Progenitor cell of endocrine pancreas (in vitro differentiated cells): Measurements from ENCODE around the gene ITFG2. TPM values are rescaled to one million over a fixed set of nuclear protein-coding genes. Genes with fewer than 3 reads are reported as not detected.

Experiments used
- DNase-seq: peaks from one replicate; pipeline ENCODE4 v3.0.0; 2021; ENCODE audit warnings: low spot score; ENCODE audit not compliant: unreplicated experiment
- H3K27ac Mint-ChIP-seq: 2 replicates; pipeline ENCODE4 v1.8.0; 2021; ENCODE audit warnings: mild to moderate bottlenecking, moderate library complexity, mixed read lengths
- H3K27me3 Mint-ChIP-seq: 2 replicates; pipeline ENCODE4 v1.8.0; 2021; ENCODE audit warnings: mixed read lengths
- H3K36me3 Mint-ChIP-seq: 2 replicates; pipeline ENCODE4 v1.8.0; 2022; ENCODE audit warnings: mixed read lengths; ENCODE audit not compliant: insufficient read depth
- H3K4me1 Mint-ChIP-seq: 2 replicates; pipeline ENCODE4 v1.8.0; 2021; ENCODE audit warnings: low read depth, mixed read lengths
- H3K4me3 Mint-ChIP-seq: 2 replicates; pipeline ENCODE4 v1.8.0; 2021; ENCODE audit warnings: low read depth, mild to moderate bottlenecking, moderate library complexity, mixed read lengths
- H3K9me3 Mint-ChIP-seq: 2 replicates; pipeline ENCODE4 v1.8.0; 2021; ENCODE audit warnings: low read depth, mixed read lengths
- CTCF ChIP-seq: fragments of 200-600 bp; sonication (generic); IDR thresholded peaks from one replicate; pipeline ENCODE4 v1.5.0; 2021; ENCODE audit warnings: antibody characterized with exemption, mild to moderate bottlenecking; ENCODE audit not compliant: unreplicated experiment
- total RNA-seq: library from RNA; stranded (reverse); gene quantifications from 2 replicates; pipeline ENCODE4 v1.2.1, GENCODE V29; 2021

Gene ITFG2
- total RNA-seq, 1 donor from 2014 or later, result 85.3 TPM

GRCh38 chr12:2841056-2841650, 28.7 kb downstream of the ITFG2 start:
- no peak overlapping the region for H3K27ac Mint-ChIP-seq
- no peak overlapping the region for H3K4me3 Mint-ChIP-seq

DNA sequence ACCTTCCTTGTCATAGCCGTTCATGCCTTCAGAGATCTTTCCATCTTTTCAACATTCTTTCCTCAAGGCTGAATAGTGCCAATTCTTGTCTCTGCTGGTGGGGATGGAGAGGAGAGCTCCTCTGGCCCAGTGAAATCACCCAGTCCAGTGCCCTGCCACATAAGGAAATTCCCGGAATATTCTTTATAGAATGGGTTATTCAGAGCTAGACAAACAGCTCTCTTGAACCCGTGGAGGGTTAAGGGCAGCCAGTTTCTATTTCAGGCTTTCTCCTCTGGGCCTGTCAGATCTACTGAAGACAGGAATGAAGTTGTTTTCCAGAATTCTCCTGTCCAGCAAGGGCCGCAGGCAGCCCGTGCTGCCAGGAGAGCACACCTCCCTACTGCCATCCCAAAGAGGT, 30.5 kb downstream of the ITFG2 start:
- H3K4me1 Mint-ChIP-seq, result peaks cover 6% of the 10 kb centered on the region
- no peaks in the 10 kb centered on the region for H3K9me3 Mint-ChIP-seq
- peaks cover 6% of the 10 kb centered on the region for H3K27me3 Mint-ChIP-seq
- no peak overlapping the region for H3K27ac Mint-ChIP-seq
- H3K4me3 Mint-ChIP-seq, result no peak overlapping the region
- DNase-seq, result no peak
- TF ChIP-seq CTCF, result no peak
- H3K36me3 Mint-ChIP-seq, result peaks cover 12% of the 10 kb centered on the region

More at GRCh38 chr12:2841056-2841650, 28.7 kb downstream of the ITFG2 start:
- no peak for DNase-seq
- H3K9me3 Mint-ChIP-seq, result no peaks in the 10 kb centered on the region
- peaks cover 14% of the 10 kb centered on the region for H3K36me3 Mint-ChIP-seq
- H3K4me1 Mint-ChIP-seq, result peaks cover 1% of the 10 kb centered on the region
- peaks cover 3% of the 10 kb centered on the region for H3K27me3 Mint-ChIP-seq
- no peak for TF ChIP-seq CTCF

DNA sequence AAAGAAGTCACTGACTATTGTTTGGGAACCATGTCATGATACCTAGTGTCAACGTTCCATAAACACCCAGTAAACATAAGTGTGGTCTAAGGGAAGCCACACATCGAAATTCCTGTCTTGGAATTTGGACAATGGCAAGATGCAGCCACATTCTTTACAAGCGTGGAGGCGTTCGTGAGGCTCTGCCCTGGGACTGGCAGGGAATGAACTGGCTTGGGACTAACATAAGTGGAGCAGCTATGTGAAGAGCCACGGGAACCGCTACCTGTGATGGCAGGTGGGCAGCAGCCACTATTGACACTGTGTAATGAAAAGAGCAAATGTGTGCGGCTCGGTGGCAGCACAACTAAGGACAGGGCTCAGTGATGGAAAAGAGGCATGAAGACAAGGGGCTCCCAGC, 32.3 kb downstream of the ITFG2 start:
- DNase-seq, result no peak
- Mint-ChIP-seq H3K27me3 (peaks cover 6% of the 10 kb centered on the region), H3K27ac (no peak overlapping the region), H3K4me1 (peaks cover 7% of the 10 kb centered on the region), H3K9me3 (no peaks in the 10 kb centered on the region), H3K4me3 (no peak overlapping the region), H3K36me3 (peaks cover 4% of the 10 kb centered on the region)
- no peak for TF ChIP-seq CTCF

DNA sequence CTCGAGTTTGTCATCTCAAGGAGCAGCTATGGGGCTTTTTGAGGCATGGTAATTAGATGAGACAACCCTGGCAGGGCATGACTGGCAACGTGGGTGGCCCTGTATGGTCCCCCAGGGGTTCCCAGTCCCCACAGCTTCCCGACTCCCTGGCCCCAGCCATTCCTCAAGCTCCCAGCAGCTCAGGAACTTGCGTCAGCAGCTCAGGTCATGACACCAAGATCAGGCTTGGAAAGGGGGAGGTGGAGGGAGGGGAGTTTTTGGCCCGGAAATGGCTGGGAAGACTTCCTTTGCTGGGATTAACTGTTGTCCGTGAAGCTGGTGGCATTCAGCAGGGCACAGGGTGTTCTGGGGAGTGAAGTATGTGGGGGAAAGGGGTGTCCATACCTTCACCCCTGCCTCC, 32.8 kb downstream of the ITFG2 start:
- Mint-ChIP-seq H3K27me3 (peaks cover 6% of the 10 kb centered on the region), H3K27ac (no peak overlapping the region)

DNA sequence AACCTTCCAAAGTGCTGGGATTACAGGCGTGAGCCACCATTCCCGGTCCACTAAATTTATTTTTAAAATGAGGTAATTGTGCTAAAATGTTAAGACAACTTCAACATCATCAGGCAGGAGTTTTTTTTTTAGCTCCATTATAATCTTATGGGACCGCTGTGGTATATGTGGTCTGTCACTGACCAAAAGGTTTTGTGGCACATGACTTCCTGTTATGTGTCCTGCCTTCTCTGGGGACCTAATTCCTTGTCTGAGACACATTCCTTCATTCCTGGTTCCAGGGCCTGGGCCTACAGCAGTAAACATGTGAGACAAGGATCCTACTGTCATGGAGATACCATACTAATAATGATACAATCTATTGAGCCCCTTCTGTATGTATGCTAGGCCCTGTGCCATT, 39.5 kb downstream of the ITFG2 start:
- no peak for DNase-seq
- TF ChIP-seq CTCF, result no peak
- Mint-ChIP-seq H3K27ac (no peak overlapping the region), H3K4me1 (peaks cover 12% of the 10 kb centered on the region), H3K27me3 (peaks cover 16% of the 10 kb centered on the region), H3K36me3 (no peaks in the 10 kb centered on the region), H3K4me3 (no peak overlapping the region), H3K9me3 (no peaks in the 10 kb centered on the region)

More for the DNA sequence above, 32.8 kb downstream of the ITFG2 start:
- H3K9me3 Mint-ChIP-seq, result no peaks in the 10 kb centered on the region
- peaks cover 9% of the 10 kb centered on the region for H3K4me1 Mint-ChIP-seq
- no peak overlapping the region for H3K4me3 Mint-ChIP-seq
- no peak for DNase-seq
- H3K36me3 Mint-ChIP-seq, result peaks cover 2% of the 10 kb centered on the region
- no peak for TF ChIP-seq CTCF
